B cell (primary cell): ENCODE data around the gene TRAPPC5. TPM values are rescaled to one million over a fixed set of nuclear protein-coding genes. Genes with fewer than 3 reads are reported as not detected.

Experiments
- ATAC-seq: fragments of 200-7000 bp; cut with Tn5 transposase; one replicate; pipeline ENCODE4 v1.10.0; 2021; ENCODE audit warnings: low read depth, mild to moderate bottlenecking, moderate number of reproducible peaks, moderate library complexity
- CTCF ChIA-PET: fragments of 350-600 bp; sonication (Branson Sonifier 250); formaldehyde crosslinking; loops from one replicate; lab custom pipeline; 2021; ENCODE audit warnings: antibody characterized with exemption, inconsistent platforms; lab: Charles Lee
- POLR2A ChIA-PET: fragments of 350-600 bp; sonication (Branson Sonifier 250); formaldehyde crosslinking; loops from one replicate; lab custom pipeline; 2021; ENCODE audit warnings: antibody characterized with exemption; lab: Charles Lee
- DNase-seq: peaks from one replicate; pipeline ENCODE4 v3.0.0; 2013
- H2AFZ ChIP-seq: 2 replicates; pipeline ENCODE4 v1.6.1; 2012; ENCODE audit warnings: mild to moderate bottlenecking, low read depth, low read length; ENCODE audit not compliant: insufficient read depth, poor library complexity, severe bottlenecking
- H3K27ac ChIP-seq, 2 donors: 1 replicate in 1 of 2; 2 replicates in 1 of 2; pipeline ENCODE4 v1.5.1; 2012 to 2013; ENCODE audit warnings: low read length in 2 of 2, mild to moderate bottlenecking in 2 of 2, moderate library complexity in 1 of 2
- H3K27me3 ChIP-seq, 4 experiments: fragments of 200-600 bp in 1 of 4; sonication (generic) in 1 of 4; replicated peaks in 1 of 4; 1 replicate in 2 of 4; 2 replicates in 2 of 4; pipeline versions ENCODE4 v1.6.1 to v1.7.0; 2013 to 2016; ENCODE audit warnings: low read length in 3 of 4, mild to moderate bottlenecking in 2 of 4, mixed read lengths in 1 of 4, moderate library complexity in 1 of 4; ENCODE audit not compliant: insufficient read depth in 4 of 4, control insufficient read depth in 3 of 4; ENCODE audit errors: control extremely low read depth in 1 of 4
- H3K36me3 ChIP-seq, 2 experiments: replicated peaks in 1 of 2; 1 replicate in 1 of 2; 2 replicates in 1 of 2; pipeline versions ENCODE4 v1.6.1 to v1.7.1; 2013; ENCODE audit warnings: low read length in 1 of 2; ENCODE audit not compliant: insufficient read depth in 2 of 2, control insufficient read depth in 1 of 2; ENCODE audit errors: control extremely low read depth in 1 of 2, extremely low read depth in 1 of 2
- H3K4me1 ChIP-seq, 2 donors: fragments of 200-600 bp in 1 of 2; sonication (generic) in 1 of 2; 1 replicate in 1 of 2; 2 replicates in 1 of 2; pipeline versions ENCODE4 v1.5.1 to v1.6.1; 2013 to 2017; ENCODE audit warnings: low read length in 2 of 2; ENCODE audit not compliant: control insufficient read depth in 2 of 2, insufficient read depth in 2 of 2
- H3K4me2 ChIP-seq: replicated peaks from 2 replicates; pipeline ENCODE3; 2012; ENCODE audit warnings: mild to moderate bottlenecking, low read depth, low read length; ENCODE audit not compliant: poor library complexity, severe bottlenecking
- H3K4me3 ChIP-seq, 5 experiments: fragments of 200-600 bp in 1 of 5; sonication (generic) in 1 of 5; 1 replicate in 3 of 5; 2 replicates in 2 of 5; pipeline versions ENCODE4 v1.5.1 to v1.7.0; 2011 to 2016; ENCODE audit warnings: low read length in 4 of 5, mild to moderate bottlenecking in 4 of 5, low read depth in 2 of 5, control low read depth in 1 of 5, moderate library complexity in 1 of 5; ENCODE audit not compliant: insufficient read depth in 1 of 5; ENCODE audit errors: control extremely low read depth in 1 of 5, extremely low read depth in 1 of 5
- H3K79me2 ChIP-seq: fragments of 200-600 bp; sonication (generic); one replicate; pipeline ENCODE4 v1.6.0; 2016; ENCODE audit warnings: low read length; ENCODE audit not compliant: control insufficient read depth, insufficient read depth
- H3K9ac ChIP-seq: fragments of 200-600 bp; sonication (generic); 2 replicates; pipeline ENCODE4 v1.6.1; 2017; ENCODE audit warnings: mild to moderate bottlenecking, low read length, moderate library complexity
- H3K9me3 ChIP-seq, 3 donors: one replicate each; pipeline versions ENCODE4 v1.6.1 to v1.7.1; 2013; ENCODE audit warnings: low read length in 2 of 3; ENCODE audit not compliant: control insufficient read depth in 2 of 3, insufficient read depth in 1 of 3; ENCODE audit errors: control extremely low read depth in 1 of 3
- H4K20me1 ChIP-seq: 2 replicates; pipeline ENCODE4 v1.6.0; 2012; ENCODE audit warnings: mild to moderate bottlenecking, low read length; ENCODE audit not compliant: insufficient read depth, control insufficient read depth, poor library complexity, severe bottlenecking
- H3K27ac Mint-ChIP-seq: one replicate; pipeline ENCODE4 v1.8.0; 2021; ENCODE audit warnings: mixed read lengths
- H3K27me3 Mint-ChIP-seq: one replicate; pipeline ENCODE4 v1.8.0; 2021; ENCODE audit warnings: mixed read lengths
- H3K4me1 Mint-ChIP-seq: one replicate; pipeline ENCODE4 v1.8.0; 2021; ENCODE audit warnings: mixed read lengths
- H3K4me3 Mint-ChIP-seq: one replicate; pipeline ENCODE4 v1.8.0; 2021; ENCODE audit warnings: mixed read lengths
- H3K9me3 Mint-ChIP-seq: one replicate; pipeline ENCODE4 v1.8.0; 2022; ENCODE audit warnings: mixed read lengths; ENCODE audit not compliant: insufficient read depth
- EZH2 ChIP-seq: IDR thresholded peaks from 2 replicates; pipeline ENCODE4 v1.6.1; 2012; ENCODE audit warnings: borderline replicate concordance, low read depth, mild to moderate bottlenecking, moderate library complexity, low read length; ENCODE audit not compliant: insufficient read depth, poor library complexity, severe bottlenecking
- WGBS: methylation state at CpG from one replicate; pipeline ENCODE4 v1.1.5; 2013; ENCODE audit warnings: missing lambda C conversion rate; ENCODE audit not compliant: insufficient coverage; 5-methylcytosine and 5-hydroxymethylcytosine counted together
- intact Hi-C: fragments of 100-400 bp; cut with micrococcal nuclease; formaldehyde crosslinking; loops from one replicate; pipeline ENCODE4 v1.10.0; 2022
- polyA plus RNA-seq: library from polyadenylated mRNA; depleted of rRNA; stranded (reverse); fragments of >200 nt; gene quantifications from 2 replicates; pipeline ENCODE4 v1.2.3, GENCODE V29; 2012
- total RNA-seq, 2 donors: library from RNA; stranded (reverse); fragments of 120-200 nt in 1 of 2; gene quantifications; 1 replicate in 1 of 2; 2 replicates in 1 of 2; pipeline versions ENCODE4 v1.2.3 to v1.2.4, GENCODE V29; 2013 to 2022
- TF ChIP-seq, protein P1 (sequence below): fragments of 200-600 bp; IDR thresholded peaks from one replicate; pipeline ENCODE4 v1.8.0; 2022; ENCODE audit warnings: antibody characterized with exemption, mild to moderate bottlenecking

Gene TRAPPC5
- total and polyA plus RNA-seq, 2 donors (not counting 1 experiment from before 2014, with no cell fraction given): 61.5 to 64.9 TPM

GRCh38 chr19:7701654-7702457 is 21.2 kb downstream of the TRAPPC5 start, which contains the start of gene FCER2:
Gene FCER2 (minus strand): TSS chr19:7702131. CDS start chr19:7699760, 2,371 bp downstream.
- peak within 1 kb of the TSS; percentile 89 for H3K4me3 Mint-ChIP-seq
- intact Hi-C loops: loop anchor here (1.0 to 10.0 kb wide), 5 partner anchors 8 to 357 kb away; partner anchors contain the start of gene ARHGEF18
- Histone ChIP-seq H3K27ac (peak within 1 kb of the TSS; percentile 95 to 98), H3K4me2 (peak within 1 kb of the TSS; percentile 72), H3K4me1 (peaks cover 88 to 97% of the 10 kb centered on the region in 2 donors), H3K9me3 (peaks cover 0 to 6% (median 0%) of the 10 kb centered on the region in 3 donors), H3K79me2 (peaks cover 85% of the 10 kb centered on the region), H3K4me3 (peak within 1 kb of the TSS; percentile 9 to 77 (median 72)), H3K9ac (peak within 1 kb of the TSS; percentile 59), H2AFZ (peak within 1 kb of the TSS; percentile 45), H3K27me3 (no peaks in the 10 kb centered on the region), H4K20me1 (no peaks in the 10 kb centered on the region), H3K36me3 (peaks cover 0 to 24% of the 10 kb centered on the region in 2 experiments)
- ChIA-PET CTCF (interaction anchor here (0.6 to 8.3 kb wide), 4 partner anchors 11 to 111 kb away, joined by 3 to 58 read pairs (median 30); partner anchors contain the start of gene TRAPPC5), POLR2A (interaction anchor here (0.5 to 2.6 kb wide), 8 partner anchors 10 to 949 kb away, joined by 3 to 15 read pairs (median 5); partner anchors contain the start of gene TRAPPC5)
- 0% methylated on average over 6 of the region's 20 CpGs for WGBS
- H3K27ac Mint-ChIP-seq: peak within 1 kb of the TSS; percentile 100
- H3K27me3 Mint-ChIP-seq: no peaks in the 10 kb centered on the region
- TF ChIP-seq, protein P1, sequence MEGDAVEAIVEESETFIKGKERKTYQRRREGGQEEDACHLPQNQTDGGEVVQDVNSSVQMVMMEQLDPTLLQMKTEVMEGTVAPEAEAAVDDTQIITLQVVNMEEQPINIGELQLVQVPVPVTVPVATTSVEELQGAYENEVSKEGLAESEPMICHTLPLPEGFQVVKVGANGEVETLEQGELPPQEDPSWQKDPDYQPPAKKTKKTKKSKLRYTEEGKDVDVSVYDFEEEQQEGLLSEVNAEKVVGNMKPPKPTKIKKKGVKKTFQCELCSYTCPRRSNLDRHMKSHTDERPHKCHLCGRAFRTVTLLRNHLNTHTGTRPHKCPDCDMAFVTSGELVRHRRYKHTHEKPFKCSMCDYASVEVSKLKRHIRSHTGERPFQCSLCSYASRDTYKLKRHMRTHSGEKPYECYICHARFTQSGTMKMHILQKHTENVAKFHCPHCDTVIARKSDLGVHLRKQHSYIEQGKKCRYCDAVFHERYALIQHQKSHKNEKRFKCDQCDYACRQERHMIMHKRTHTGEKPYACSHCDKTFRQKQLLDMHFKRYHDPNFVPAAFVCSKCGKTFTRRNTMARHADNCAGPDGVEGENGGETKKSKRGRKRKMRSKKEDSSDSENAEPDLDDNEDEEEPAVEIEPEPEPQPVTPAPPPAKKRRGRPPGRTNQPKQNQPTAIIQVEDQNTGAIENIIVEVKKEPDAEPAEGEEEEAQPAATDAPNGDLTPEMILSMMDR: no peak
- TF ChIP-seq EZH2: no peak
- DNase-seq: peak; percentile 92
- peak; percentile 65 for ATAC-seq
- H3K4me1 Mint-ChIP-seq: peaks cover 87% of the 10 kb centered on the region
- H3K9me3 Mint-ChIP-seq: no peaks in the 10 kb centered on the region
